ENCODE data around the gene LRRC17. TPM values are rescaled to one million over a fixed set of nuclear protein-coding genes. Genes with fewer than 3 reads are reported as not detected.
"Not testable (repeated sequence)": the region's sequence is repeated elsewhere in the genome, so short reads cannot be mapped to it uniquely, and the experiment has no call there.

LRRC17 gene
- total RNA-seq, 1 experiment from 2014 or later = 1,139 TPM

GRCh38 chr7:102942181-102942866, 29.5 kb downstream of the LRRC17 start:
- no peak for DNase-seq (ENCODE audit: low read depth)

GRCh38 chr7:102942868-102943267, 30.1 kb downstream of the LRRC17 start:
- DNase-seq (ENCODE audit: low read depth) = no peak

- DNase-seq (ENCODE audit: low read depth) = no peak
These were observed 30.8 kb downstream of the LRRC17 start for GRCh38 chr7:102943423-102944169.

DNA sequence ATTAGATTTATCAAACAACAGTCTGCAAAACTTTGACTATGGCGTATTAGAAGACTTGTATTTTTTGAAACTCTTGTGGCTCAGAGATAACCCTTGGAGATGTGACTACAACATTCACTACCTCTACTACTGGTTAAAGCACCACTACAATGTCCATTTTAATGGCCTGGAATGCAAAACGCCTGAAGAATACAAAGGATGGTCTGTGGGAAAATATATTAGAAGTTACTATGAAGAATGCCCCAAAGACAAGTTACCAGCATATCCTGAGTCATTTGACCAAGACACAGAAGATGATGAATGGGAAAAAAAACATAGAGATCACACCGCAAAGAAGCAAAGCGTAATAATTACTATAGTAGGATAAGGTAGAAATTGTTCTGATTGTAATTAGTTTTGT, 31.4 kb downstream of the LRRC17 start:
- no peak for DNase-seq (ENCODE audit: low read depth)

- DNase-seq (ENCODE audit: low read depth) = no peak
These were observed 39.0 kb downstream of the LRRC17 start for GRCh38 chr7:102951839-102952238.

- no peak for DNase-seq (ENCODE audit: low read depth)
These were observed 40.6 kb downstream of the LRRC17 start for GRCh38 chr7:102953406-102953805.

DNA sequence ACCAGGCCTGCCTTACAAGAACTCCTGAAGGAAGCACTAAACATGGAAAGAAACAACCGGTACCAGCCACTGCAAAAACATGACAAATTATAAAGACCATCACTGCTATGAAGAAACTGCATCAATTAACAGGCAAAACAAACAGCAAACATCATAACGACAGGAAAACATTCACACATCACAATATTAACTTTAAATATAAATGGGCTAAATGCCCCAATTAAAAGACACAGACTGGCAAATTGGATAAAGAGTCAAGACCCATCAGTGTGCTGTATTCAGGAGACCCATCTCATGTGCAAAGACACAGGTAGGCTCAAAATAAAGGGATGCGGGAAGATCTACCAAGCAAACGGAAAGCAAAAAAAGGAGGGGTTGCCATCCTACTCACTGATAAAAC, 41.6 kb downstream of the LRRC17 start:
- not testable (repeated sequence) for DNase-seq (ENCODE audit: low read depth)

DNA sequence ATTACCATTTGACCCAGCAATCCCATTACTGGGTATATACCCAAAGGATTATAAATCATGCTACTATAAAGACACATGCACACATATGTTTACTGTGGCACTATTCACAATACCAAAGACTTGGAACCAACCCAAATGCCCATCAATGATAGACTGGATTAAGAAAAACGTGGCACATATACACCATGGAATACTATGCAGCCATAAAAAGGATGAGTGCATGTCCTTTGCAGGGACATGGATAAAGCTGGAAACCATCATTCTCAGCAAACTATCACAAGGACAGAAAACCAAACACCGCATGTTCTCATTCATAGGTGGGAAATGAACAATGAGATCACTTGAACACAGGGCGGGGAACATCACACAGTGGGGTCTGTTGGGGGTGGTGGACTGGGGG, 45.2 kb downstream of the LRRC17 start:
- not testable (repeated sequence) for DNase-seq (ENCODE audit: low read depth)

- not testable (repeated sequence) for DNase-seq (ENCODE audit: low read depth)
These were observed 49.2 kb downstream of the LRRC17 start for GRCh38 chr7:102961993-102962392.

GRCh38 chr7:102966465-102966864, 53.7 kb downstream of the LRRC17 start:
- no peak for DNase-seq (ENCODE audit: low read depth)

DNA sequence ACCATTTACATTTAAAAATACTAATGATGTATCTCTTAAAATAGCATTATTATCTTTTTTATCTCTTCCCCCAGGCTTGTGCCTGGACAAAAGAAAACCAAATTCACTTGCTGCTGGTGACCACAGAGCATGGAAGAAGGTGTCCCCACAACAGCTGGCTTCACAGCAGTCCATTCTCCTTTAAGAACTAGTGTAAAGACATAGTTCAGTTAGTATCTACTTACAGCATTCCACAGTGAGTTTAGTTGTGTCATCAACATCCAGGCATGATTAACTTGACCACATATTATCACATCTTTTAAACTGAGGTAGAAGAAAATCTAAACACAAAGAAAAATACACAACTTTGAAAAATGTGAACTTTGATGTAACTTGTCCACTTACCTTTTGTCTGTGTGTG, 55.0 kb downstream of the LRRC17 start:
- DNase-seq (ENCODE audit: low read depth) = peak; percentile 76

DNA sequence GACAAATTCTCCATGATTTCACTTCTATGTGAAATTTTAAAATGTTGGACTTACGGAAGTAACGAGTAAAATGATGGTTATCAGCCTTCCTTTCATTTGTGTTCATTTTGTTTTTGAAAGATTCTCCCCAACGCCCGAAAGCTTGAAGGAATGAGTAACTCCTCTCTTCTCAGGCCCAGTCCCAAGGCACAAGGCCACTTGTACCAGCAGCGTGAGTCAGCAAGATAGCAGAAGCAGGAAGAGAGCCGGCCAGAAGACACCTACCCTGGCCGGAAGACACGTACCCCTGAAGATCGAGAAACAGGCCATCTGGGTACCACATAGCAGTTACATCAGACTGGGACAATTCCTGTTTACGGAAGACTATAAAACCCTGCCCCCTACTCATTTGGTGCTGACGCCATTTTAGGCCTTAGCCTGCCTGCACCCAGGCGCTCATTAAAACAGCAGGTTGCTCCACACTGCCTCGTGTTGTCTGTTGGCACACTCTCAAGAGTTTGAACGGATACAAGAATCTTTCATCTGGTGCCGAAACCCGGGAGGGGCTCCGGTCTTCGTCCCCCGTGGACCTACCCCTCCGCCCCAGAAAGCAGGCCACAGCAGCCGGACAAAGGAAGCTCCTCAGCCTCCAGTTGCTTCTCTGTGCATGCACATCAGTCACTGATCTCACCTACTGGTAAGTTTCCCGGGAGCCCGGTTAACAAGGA, 60.4 kb downstream of the LRRC17 start:
- no peak for DNase-seq (ENCODE audit: low read depth)

DNA sequence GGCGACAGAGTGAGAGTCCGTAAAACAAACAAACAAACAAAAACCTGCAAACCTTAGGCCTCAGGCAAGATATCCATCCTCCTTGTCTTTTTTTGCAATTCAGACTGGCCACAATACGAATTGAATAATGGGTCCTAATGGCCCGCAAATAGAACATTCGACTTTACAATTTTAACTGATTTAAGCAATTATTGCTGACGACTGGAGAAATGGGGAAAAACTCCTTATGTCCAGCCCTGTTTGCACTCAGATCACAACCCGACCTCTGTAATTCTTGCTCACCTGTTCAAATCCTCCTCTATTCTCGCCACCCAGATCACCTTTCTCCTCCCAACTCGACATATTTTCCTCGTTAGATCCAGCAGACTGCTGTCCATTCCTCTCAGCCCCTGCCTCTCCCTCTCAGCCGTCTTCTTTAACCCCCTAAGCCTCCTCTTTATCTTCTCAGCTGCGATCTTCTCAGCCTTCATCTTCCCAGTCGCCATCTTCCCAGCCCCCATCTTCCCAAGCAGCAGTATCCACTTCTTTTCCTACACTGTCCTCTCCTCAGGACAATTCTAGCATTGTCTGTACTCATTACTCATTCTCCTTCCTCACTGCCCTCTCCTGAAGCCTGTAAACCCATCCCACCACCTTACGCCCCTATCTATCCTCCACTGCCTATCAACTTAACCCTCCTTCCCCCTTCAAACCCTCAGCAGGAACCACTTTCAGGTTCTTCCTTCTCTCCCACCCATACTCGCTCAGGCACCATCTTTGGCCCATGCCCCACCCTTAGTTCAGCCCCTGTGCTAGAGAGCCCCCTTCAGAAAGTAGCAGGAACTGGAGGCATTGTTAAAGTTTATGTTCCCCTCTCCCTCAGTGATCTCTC, 61.8 kb downstream of the LRRC17 start:
- no peak for DNase-seq (ENCODE audit: low read depth)

GRCh38 chr7:102975854-102976253, 63.1 kb downstream of the LRRC17 start:
- no peak for DNase-seq (ENCODE audit: low read depth)

DNA sequence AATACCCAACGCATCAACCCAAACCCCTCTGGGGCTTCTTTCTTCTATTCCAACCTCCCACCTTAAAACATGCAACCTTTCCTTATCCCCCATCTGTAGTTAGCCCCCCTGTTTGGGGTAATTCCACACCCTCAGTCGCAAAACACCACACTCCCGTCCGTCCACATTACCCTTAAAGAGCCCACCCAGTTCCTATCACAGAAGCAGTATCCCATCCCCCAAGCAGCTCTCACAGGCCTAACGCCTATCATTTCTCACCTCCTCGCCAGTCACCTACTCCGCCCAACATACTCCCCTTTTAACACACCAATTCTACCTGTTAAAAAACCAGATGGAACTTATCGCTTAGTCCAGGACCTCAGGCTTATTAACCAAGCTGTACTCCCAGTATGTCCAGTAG, 63.7 kb downstream of the LRRC17 start:
- DNase-seq (ENCODE audit: low read depth) = no peak

DNA sequence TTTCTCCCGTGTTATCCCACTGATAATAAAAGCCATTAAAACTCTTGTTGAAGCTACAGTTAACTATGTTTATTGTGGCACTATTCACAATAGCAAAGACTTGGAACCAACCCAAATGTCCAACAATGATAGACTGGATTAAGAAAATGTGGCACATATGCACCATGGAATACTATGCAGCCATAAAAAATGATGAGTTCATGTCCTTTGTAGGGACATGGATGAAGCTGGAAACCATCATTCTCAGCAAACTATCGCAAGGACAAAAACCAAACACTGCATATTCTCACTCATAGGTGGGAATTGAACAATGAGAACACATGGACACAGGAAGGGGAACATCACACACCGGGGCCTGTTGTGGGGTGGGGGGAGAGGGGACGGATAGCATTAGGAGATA, 64.8 kb downstream of the LRRC17 start:
- DNase-seq (ENCODE audit: low read depth) = not testable (repeated sequence)

- peak; percentile 22 for DNase-seq (ENCODE audit: low read depth)
These were observed 65.5 kb downstream of the LRRC17 start for GRCh38 chr7:102978284-102978683.

DNA sequence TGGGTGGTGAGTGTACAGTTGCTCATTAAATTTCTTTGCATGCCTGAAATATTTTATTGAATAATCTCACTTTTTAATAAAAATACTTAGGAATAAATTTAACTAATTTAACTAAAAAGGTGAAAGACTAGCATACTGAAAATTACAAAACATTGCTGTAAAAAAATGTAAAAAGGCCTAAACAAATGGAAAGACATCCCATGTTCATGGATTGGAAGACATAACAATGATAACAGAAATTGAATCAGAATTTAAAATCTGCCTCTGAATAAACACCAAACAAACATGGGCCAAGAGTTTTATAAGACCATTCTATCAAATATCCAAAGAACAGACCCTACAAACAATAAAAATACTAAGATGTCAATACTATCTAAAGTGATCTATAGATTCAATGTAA, 66.9 kb downstream of the LRRC17 start:
- DNase-seq (ENCODE audit: low read depth) = no peak

GRCh38 chr7:102981451-102981850, 68.7 kb downstream of the LRRC17 start:
- DNase-seq (ENCODE audit: low read depth) = no peak

- DNase-seq (ENCODE audit: low read depth) = no peak
These were observed 69.4 kb downstream of the LRRC17 start for GRCh38 chr7:102982235-102982634.

- no peak for DNase-seq (ENCODE audit: low read depth)
These were observed 70.8 kb downstream of the LRRC17 start for GRCh38 chr7:102983602-102984001.

Measured in LHCN-M2 (cell line).